ENCODE data around the gene BRAT1. TPM values are rescaled to one million over a fixed set of nuclear protein-coding genes. Genes with fewer than 3 reads are reported as not detected.

The BRAT1 gene
- total and polyA plus RNA-seq, 3 experiments from 2014 or later, result 35.0 to 41.9 (median 38.8) TPM

DNA sequence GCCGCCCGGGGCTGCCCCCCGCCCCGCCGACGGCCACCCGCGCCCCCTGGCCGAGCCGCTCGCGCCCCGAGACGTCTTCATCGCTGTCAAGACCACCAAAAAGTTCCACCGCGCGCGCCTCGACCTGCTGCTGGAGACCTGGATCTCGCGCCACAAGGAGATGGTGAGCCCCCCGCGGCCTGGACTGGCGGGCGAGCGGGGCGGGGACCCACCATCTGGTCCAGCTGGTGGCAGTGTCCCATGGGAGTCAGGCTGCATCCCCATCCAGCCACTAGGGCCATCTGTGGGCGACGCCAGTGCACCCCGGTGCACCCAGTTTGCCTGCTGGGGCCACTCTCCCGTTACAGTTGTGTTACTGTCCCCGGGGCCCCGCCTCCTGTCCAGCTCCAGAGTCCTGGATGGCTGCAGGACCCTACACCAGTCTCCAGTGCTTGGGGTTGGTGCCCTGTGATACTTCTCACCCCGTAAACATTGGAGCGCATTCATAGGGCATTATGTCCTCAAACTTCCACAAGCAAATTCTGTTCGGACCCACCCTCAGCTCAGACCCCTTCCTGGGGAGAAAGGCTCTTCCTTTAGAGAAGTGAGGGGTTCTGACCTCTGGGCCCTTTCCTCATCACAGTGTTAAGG is 35.1 kb downstream of the BRAT1 start:
- Mint-ChIP-seq H3K36me3 (peaks cover 0 to 31% (median 0%) of the 10 kb centered on the region in 3 donors), H3K4me1 (peaks cover 22 to 51% (median 27%) of the 10 kb centered on the region in 3 donors), H3K4me3 (peak overlapping the region; percentile 96 to 99 (median 98)), H3K9me3 (no peaks in the 10 kb centered on the region), H3K27ac (peak overlapping the region; percentile 66 to 97 (median 92)), H3K27me3 (peaks cover 0 to 1% of the 10 kb centered on the region in 2 donors)
- ChIA-PET POLR2A (interaction anchor here (1.2 to 2.9 kb wide), 3 partner anchors 9 to 13 kb away, joined by 3 to 25 read pairs (median 5); no protein-coding TSS in a partner anchor), CTCF (interaction anchor here (0.7 to 2.6 kb wide), 5 partner anchors 9 to 69 kb away, joined by 3 to 8 read pairs (median 4); partner anchors contain the start of gene IQCE)
- peaks cover 47% of the 10 kb centered on the region for H3K4me1 ChIP-seq (ENCODE audit: insufficient read depth, low read length)
- peak overlapping the region; percentile 77 for H3K4me3 ChIP-seq (ENCODE audit: low read length)
- H3K9me3 ChIP-seq (ENCODE audit: low read length), result no peaks in the 10 kb centered on the region
- H3K27me3 ChIP-seq (ENCODE audit: insufficient read depth, low read length, poor library complexity, severe bottlenecking), result no peaks in the 10 kb centered on the region
- H3K27ac ChIP-seq (ENCODE audit: low read depth, low read length), result peak overlapping the region; percentile 31
- H3K36me3 ChIP-seq (ENCODE audit: insufficient read depth, low read length), result no peaks in the 10 kb centered on the region
- no peak for DNase-seq

GRCh38 chr7:2519119-2519930 is 36.0 kb downstream of the BRAT1 start, which contains the start of gene LFNG:
LFNG (plus strand) TSS chr7:2519774; CDS start chr7:2519862, 88 bp downstream.
- POLR2A ChIA-PET, result interaction anchor here (0.6 to 2.9 kb wide), 4 partner anchors 8 to 52 kb away, joined by 3 to 25 read pairs (median 5); no protein-coding TSS in a partner anchor
- H3K9me3 ChIP-seq (ENCODE audit: low read length), result no peaks in the 10 kb centered on the region
- Mint-ChIP-seq H3K27ac (peak within 1 kb of the TSS; percentile 66 to 97 (median 92)), H3K36me3 (peaks cover 0 to 30% (median 0%) of the 10 kb centered on the region in 3 donors), H3K9me3 (no peaks in the 10 kb centered on the region), H3K27me3 (peaks cover 0 to 1% of the 10 kb centered on the region in 2 donors), H3K4me3 (peak within 1 kb of the TSS; percentile 96 to 99 (median 98)), H3K4me1 (peaks cover 22 to 49% (median 27%) of the 10 kb centered on the region in 3 donors)
- peaks cover 38% of the 10 kb centered on the region for H3K4me1 ChIP-seq (ENCODE audit: insufficient read depth, low read length)
- DNase-seq, result peak; percentile 77 to 87 (median 82)
- no peaks in the 10 kb centered on the region for H3K27me3 ChIP-seq (ENCODE audit: insufficient read depth, low read length, poor library complexity, severe bottlenecking)
- H3K27ac ChIP-seq (ENCODE audit: low read depth, low read length), result peak within 1 kb of the TSS; percentile 31
- peak within 1 kb of the TSS; percentile 77 for H3K4me3 ChIP-seq (ENCODE audit: low read length)
- no peaks in the 10 kb centered on the region for H3K36me3 ChIP-seq (ENCODE audit: insufficient read depth, low read length)
- CTCF ChIA-PET, result interaction anchor here (0.5 kb wide), 1 partner anchor 42 kb away, joined by 3 read pairs; no protein-coding TSS in a partner anchor

GRCh38 chr7:2518737-2519118 is 36.6 kb downstream of the BRAT1 start:
- H3K4me1 Mint-ChIP-seq, result peaks cover 22 to 45% (median 27%) of the 10 kb centered on the region in 3 donors
- peak overlapping the region; percentile 78 to 92 (median 83) for H3K4me3 Mint-ChIP-seq
- peaks cover 0 to 27% (median 0%) of the 10 kb centered on the region in 3 donors for H3K36me3 Mint-ChIP-seq
- no peak overlapping the region for H3K27ac ChIP-seq (ENCODE audit: low read depth, low read length)
- ChIA-PET POLR2A (interaction anchor here (1.0 kb wide), 1 partner anchor 11 kb away, joined by 4 read pairs; no protein-coding TSS in a partner anchor), CTCF (interaction anchor here (0.5 kb wide), 1 partner anchor 42 kb away, joined by 3 read pairs; no protein-coding TSS in a partner anchor)
- peaks cover 37% of the 10 kb centered on the region for H3K4me1 ChIP-seq (ENCODE audit: insufficient read depth, low read length)
- H3K36me3 ChIP-seq (ENCODE audit: insufficient read depth, low read length), result no peaks in the 10 kb centered on the region
- no peaks in the 10 kb centered on the region for H3K9me3 ChIP-seq (ENCODE audit: low read length)
- H3K27ac Mint-ChIP-seq, result peak overlapping the region in 7 of 8 donors; percentile 35 to 87 (median 79)
- H3K4me3 ChIP-seq (ENCODE audit: low read length), result peak overlapping the region; percentile 68
- no peaks in the 10 kb centered on the region for H3K27me3 ChIP-seq (ENCODE audit: insufficient read depth, low read length, poor library complexity, severe bottlenecking)
- H3K27me3 Mint-ChIP-seq, result peaks cover 0 to 1% of the 10 kb centered on the region in 2 donors
- DNase-seq, result no peak
- no peaks in the 10 kb centered on the region for H3K9me3 Mint-ChIP-seq

DNA sequence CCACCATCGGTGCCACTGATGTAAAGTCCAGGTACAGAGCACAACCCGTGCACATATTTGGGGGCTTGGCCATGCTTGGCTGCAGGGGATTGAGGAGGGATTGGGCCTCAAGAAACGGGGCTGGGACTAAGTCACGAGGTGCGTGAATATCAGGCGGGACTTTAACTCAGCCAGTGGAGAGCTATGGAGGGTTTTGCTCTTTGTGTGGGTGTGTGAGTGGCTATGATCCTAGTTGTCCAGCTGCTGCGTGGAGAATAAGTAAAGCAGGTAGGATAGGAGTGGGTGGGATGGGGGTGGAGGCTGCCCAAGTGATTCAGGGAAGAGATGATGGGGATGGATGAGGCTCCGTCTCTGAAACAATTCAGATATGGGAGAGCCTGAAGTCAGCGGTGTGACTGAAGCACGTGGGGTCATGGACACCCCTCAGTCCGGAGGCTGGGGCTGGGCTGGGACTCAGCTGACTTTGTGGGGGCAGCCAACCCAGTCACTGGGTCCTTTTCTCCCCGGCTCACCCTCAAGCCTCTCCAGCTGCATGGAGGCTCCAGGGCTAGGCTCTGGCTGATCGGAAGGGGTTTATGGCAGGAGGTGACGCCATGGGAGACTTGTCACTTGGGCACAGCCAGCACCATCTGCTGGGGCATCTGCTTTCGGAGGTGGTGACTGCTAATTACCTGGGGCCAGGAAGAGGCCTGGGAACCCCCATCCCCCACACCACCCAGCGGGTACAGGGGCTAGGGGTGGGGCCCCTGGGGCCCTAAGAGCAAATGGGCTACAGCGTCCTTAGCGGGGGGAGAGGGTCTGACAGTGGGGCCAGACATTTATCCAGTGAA is 37.4 kb downstream of the BRAT1 start:
- POLR2A ChIA-PET, result interaction anchor here (0.6 kb wide), 1 partner anchor 152 kb away, joined by 4 read pairs; no protein-coding TSS in a partner anchor
- no peak overlapping the region for H3K4me3 ChIP-seq (ENCODE audit: low read length)

GRCh38 chr7:2517026-2517425 is 38.3 kb downstream of the BRAT1 start:
- Mint-ChIP-seq H3K27me3 (peaks cover 0 to under 1% of the 10 kb centered on the region in 2 donors), H3K4me1 (peaks cover 24 to 49% (median 28%) of the 10 kb centered on the region in 3 donors), H3K9me3 (no peaks in the 10 kb centered on the region), H3K4me3 (peak overlapping the region in 2 of 7 donors; percentile 83 to 91), H3K36me3 (peaks cover 0 to 14% (median 0%) of the 10 kb centered on the region in 3 donors), H3K27ac (peak overlapping the region in 3 of 8 donors; percentile 17 to 87 (median 23))
- DNase-seq, result no peak
- Histone ChIP-seq H3K27me3 (ENCODE audit: insufficient read depth, low read length, poor library complexity, severe bottlenecking) (no peaks in the 10 kb centered on the region), H3K4me3 (ENCODE audit: low read length) (no peak overlapping the region), H3K9me3 (ENCODE audit: low read length) (no peaks in the 10 kb centered on the region), H3K36me3 (ENCODE audit: insufficient read depth, low read length) (no peaks in the 10 kb centered on the region), H3K27ac (ENCODE audit: low read depth, low read length) (no peak overlapping the region), H3K4me1 (ENCODE audit: insufficient read depth, low read length) (peaks cover 37% of the 10 kb centered on the region)
- POLR2A ChIA-PET, result no interaction called here
- CTCF ChIA-PET, result no interaction called here

More for the DNA sequence above, 37.4 kb downstream of the BRAT1 start:
- H3K36me3 Mint-ChIP-seq, result peaks cover 0 to 22% (median 0%) of the 10 kb centered on the region in 3 donors
- Histone ChIP-seq H3K27ac (ENCODE audit: low read depth, low read length) (no peak overlapping the region), H3K36me3 (ENCODE audit: insufficient read depth, low read length) (no peaks in the 10 kb centered on the region), H3K4me1 (ENCODE audit: insufficient read depth, low read length) (peaks cover 37% of the 10 kb centered on the region), H3K27me3 (ENCODE audit: insufficient read depth, low read length, poor library complexity, severe bottlenecking) (no peaks in the 10 kb centered on the region), H3K9me3 (ENCODE audit: low read length) (no peaks in the 10 kb centered on the region)
- H3K4me3 Mint-ChIP-seq, result peak overlapping the region; percentile 74 to 91 (median 83)
- CTCF ChIA-PET, result no interaction called here
- DNase-seq, result peak in 1 of 5 donors; percentile 25
- H3K27ac Mint-ChIP-seq, result peak overlapping the region; percentile 6 to 93 (median 76)
- peaks cover 23 to 49% (median 26%) of the 10 kb centered on the region in 3 donors for H3K4me1 Mint-ChIP-seq
- no peaks in the 10 kb centered on the region for H3K9me3 Mint-ChIP-seq
- peaks cover 0 to 1% of the 10 kb centered on the region in 2 donors for H3K27me3 Mint-ChIP-seq

DNA sequence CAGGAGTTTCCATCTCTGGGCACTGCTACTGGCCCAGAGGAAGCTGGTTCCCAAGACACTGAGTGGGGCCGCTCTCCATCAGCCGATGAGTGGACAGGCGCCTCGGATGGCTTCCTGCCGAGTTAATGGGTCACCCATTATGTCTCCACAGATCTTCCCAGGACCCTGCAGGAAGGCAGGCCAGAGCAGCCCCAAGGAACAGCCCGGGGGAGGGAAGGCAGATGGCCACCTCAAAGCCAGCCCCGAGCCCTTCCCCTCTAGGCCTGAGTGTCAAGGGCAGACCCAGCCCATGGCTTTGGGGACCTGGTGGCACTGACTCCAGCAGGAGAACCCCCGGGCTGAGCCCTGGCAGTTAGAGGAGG is 39.1 kb downstream of the BRAT1 start:
- Histone ChIP-seq H3K9me3 (ENCODE audit: low read length) (no peaks in the 10 kb centered on the region), H3K4me1 (ENCODE audit: insufficient read depth, low read length) (peaks cover 40% of the 10 kb centered on the region), H3K4me3 (ENCODE audit: low read length) (no peak overlapping the region), H3K27me3 (ENCODE audit: insufficient read depth, low read length, poor library complexity, severe bottlenecking) (no peaks in the 10 kb centered on the region), H3K27ac (ENCODE audit: low read depth, low read length) (no peak overlapping the region), H3K36me3 (ENCODE audit: insufficient read depth, low read length) (no peaks in the 10 kb centered on the region)
- peaks cover 0 to 9% (median 0%) of the 10 kb centered on the region in 3 donors for H3K36me3 Mint-ChIP-seq
- POLR2A ChIA-PET, result no interaction called here
- no peak overlapping the region for H3K4me3 Mint-ChIP-seq
- CTCF ChIA-PET, result no interaction called here
- no peaks in the 10 kb centered on the region for H3K27me3 Mint-ChIP-seq
- no peaks in the 10 kb centered on the region for H3K9me3 Mint-ChIP-seq
- no peak for DNase-seq
- peak overlapping the region in 2 of 8 donors; percentile 6 to 48 for H3K27ac Mint-ChIP-seq
- H3K4me1 Mint-ChIP-seq, result peaks cover 22 to 52% (median 29%) of the 10 kb centered on the region in 3 donors

DNA sequence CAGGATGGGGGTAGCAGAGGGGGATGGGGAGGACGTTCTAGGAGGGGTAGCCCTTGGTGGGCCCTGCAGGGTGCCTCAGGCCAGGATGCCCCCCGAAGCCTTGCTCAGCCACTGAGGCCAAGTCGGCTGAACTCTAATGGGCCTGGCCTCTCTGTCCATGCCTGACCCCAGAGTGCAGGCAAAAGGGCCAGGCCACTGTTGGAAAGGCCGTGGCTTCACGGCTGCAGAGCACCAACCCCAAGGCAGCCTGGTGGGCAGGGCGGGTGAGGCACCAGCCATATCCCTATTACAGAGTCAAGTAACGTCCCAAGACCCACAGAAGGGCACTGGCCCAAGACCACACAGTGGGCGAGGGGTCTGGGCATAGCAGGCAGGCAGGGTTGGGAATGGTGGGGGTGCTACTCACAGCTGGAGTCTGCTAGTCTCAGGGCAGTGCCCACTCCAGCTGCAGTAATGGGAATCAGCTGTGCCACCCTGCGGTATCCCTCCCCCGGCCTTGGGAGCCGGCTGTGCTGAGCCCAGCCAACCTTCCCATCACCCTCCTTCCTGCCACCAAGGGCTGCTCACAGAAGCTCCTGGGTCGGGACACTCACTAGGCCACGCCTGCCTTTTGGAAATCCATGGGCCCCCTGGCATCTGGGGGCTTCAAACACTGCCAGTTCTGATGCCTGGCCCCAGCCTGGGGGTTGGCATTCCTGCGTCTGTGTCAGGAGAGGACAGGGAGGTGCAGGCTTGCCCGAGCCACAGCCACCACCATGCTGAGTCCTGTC is 39.7 kb downstream of the BRAT1 start:
- peaks cover 46% of the 10 kb centered on the region for H3K4me1 ChIP-seq (ENCODE audit: insufficient read depth, low read length)

More for the DNA sequence above, 39.7 kb downstream of the BRAT1 start:
- Histone ChIP-seq H3K27ac (ENCODE audit: low read depth, low read length) (no peak overlapping the region), H3K9me3 (ENCODE audit: low read length) (no peaks in the 10 kb centered on the region), H3K36me3 (ENCODE audit: insufficient read depth, low read length) (no peaks in the 10 kb centered on the region), H3K4me3 (ENCODE audit: low read length) (no peak overlapping the region), H3K27me3 (ENCODE audit: insufficient read depth, low read length, poor library complexity, severe bottlenecking) (no peaks in the 10 kb centered on the region)
- DNase-seq, result no peak
- no peaks in the 10 kb centered on the region for H3K9me3 Mint-ChIP-seq
- no peaks in the 10 kb centered on the region for H3K27me3 Mint-ChIP-seq
- CTCF ChIA-PET, result no interaction called here
- peaks cover 24 to 54% (median 29%) of the 10 kb centered on the region in 3 donors for H3K4me1 Mint-ChIP-seq
- H3K36me3 Mint-ChIP-seq, result peaks cover 0 to 6% (median 0%) of the 10 kb centered on the region in 3 donors
- peak overlapping the region in 1 of 7 donors; percentile 61 for H3K4me3 Mint-ChIP-seq
- POLR2A ChIA-PET, result no interaction called here
- H3K27ac Mint-ChIP-seq, result peak overlapping the region in 1 of 8 donors; percentile 6
